GM21529 (cell line): ENCODE data around the gene MYCBP2.

Experiments used
- ATAC-seq: cut with Tn5 transposase; IDR thresholded peaks from one replicate; pipeline ENCODE4 v1.9.1; 2021; ENCODE audit not compliant: unreplicated experiment

The MYCBP2 gene

GRCh38 chr13:77124423-77124822 lies 202.5 kb downstream of the MYCBP2 start:
- no peak for ATAC-seq

GRCh38 chr13:77118134-77118533 lies 208.8 kb downstream of the MYCBP2 start:
- no peak for ATAC-seq

GRCh38 chr13:77114271-77114670 lies 212.6 kb downstream of the MYCBP2 start:
- no peak for ATAC-seq

- ATAC-seq, result no peak
These were observed 213.4 kb downstream of the MYCBP2 start for GRCh38 chr13:77113496-77113895.

GRCh38 chr13:77105051-77105450 lies 221.8 kb downstream of the MYCBP2 start:
- no peak for ATAC-seq

- ATAC-seq, result no peak
These were observed 227.5 kb downstream of the MYCBP2 start for GRCh38 chr13:77099415-77099814.

GRCh38 chr13:77095288-77095687 lies 231.6 kb downstream of the MYCBP2 start:
- no peak for ATAC-seq

- no peak for ATAC-seq
These were observed 232.1 kb downstream of the MYCBP2 start for GRCh38 chr13:77094773-77095172.

- no peak for ATAC-seq
These were observed 233.2 kb downstream of the MYCBP2 start for GRCh38 chr13:77093735-77094134.

GRCh38 chr13:77084755-77085154 lies 242.1 kb downstream of the MYCBP2 start:
- ATAC-seq, result no peak

GRCh38 chr13:77079902-77080413 lies 246.9 kb downstream of the MYCBP2 start:
- ATAC-seq, result no peak

GRCh38 chr13:77067519-77067918 lies 259.4 kb downstream of the MYCBP2 start:
- no peak for ATAC-seq

GRCh38 chr13:77065461-77066147 lies 261.3 kb downstream of the MYCBP2 start:
- ATAC-seq, result no peak

GRCh38 chr13:77062097-77062496 lies 264.8 kb downstream of the MYCBP2 start:
- no peak for ATAC-seq

GRCh38 chr13:77061362-77061761 lies 265.5 kb downstream of the MYCBP2 start:
- no peak for ATAC-seq

- ATAC-seq, result no peak
These were observed 270.0 kb downstream of the MYCBP2 start for GRCh38 chr13:77056886-77057285.

GRCh38 chr13:77056382-77056781 lies 270.5 kb downstream of the MYCBP2 start:
- ATAC-seq, result no peak

GRCh38 chr13:77055158-77055557 lies 271.7 kb downstream of the MYCBP2 start:
- ATAC-seq, result no peak

GRCh38 chr13:77053192-77053591 lies 273.7 kb downstream of the MYCBP2 start:
- ATAC-seq, result no peak

GRCh38 chr13:77048681-77049080 lies 278.2 kb downstream of the MYCBP2 start:
- ATAC-seq, result no peak

- no peak for ATAC-seq
These were observed 279.1 kb downstream of the MYCBP2 start for GRCh38 chr13:77047649-77048343.

GRCh38 chr13:77042566-77043177 lies 284.2 kb downstream of the MYCBP2 start:
- ATAC-seq, result no peak
